Spleen (tissue), 7 donors: ENCODE results near the gene PRR7.

ENCODE experiments used
- POLR2A ChIP-seq, 3 donors: fragments of 450-650 bp; IDR thresholded peaks; one replicate each; pipeline ENCODE4 v1.5.1; 2017; ENCODE audit warnings: antibody characterized with exemption in 3 of 3, mild to moderate bottlenecking in 1 of 3
- POLR2AphosphoS5 ChIP-seq, 3 donors: sonication (generic); formaldehyde crosslinking; IDR thresholded peaks; one replicate each; pipeline ENCODE4 v1.5.1; 2017; ENCODE audit warnings: antibody characterized with exemption in 3 of 3
- TF ChIP-seq, protein P1 (sequence below), 11 experiments: fragments of 200-600 bp in 7 of 11; fragments of 450-650 bp in 4 of 11; sonication (generic) in 4 of 11; IDR thresholded peaks in 8 of 11; conservative IDR thresholded peaks in 3 of 11; 1 replicate in 7 of 11; 2 replicates in 4 of 11; pipeline versions ENCODE4 v1.4.0 to v1.8.0; 2016 to 2021; ENCODE audit warnings: antibody characterized with exemption in 11 of 11, inconsistent platforms in 4 of 11, mild to moderate bottlenecking in 1 of 11
- donor health status: DM: no; HTN: no; CAD: no; lungs with moderate emphysema.
- donor health status: DM: no; HTN: no; CAD: no.
- donor health status: DM: no; HTN: no; CAD: no.

DNA sequence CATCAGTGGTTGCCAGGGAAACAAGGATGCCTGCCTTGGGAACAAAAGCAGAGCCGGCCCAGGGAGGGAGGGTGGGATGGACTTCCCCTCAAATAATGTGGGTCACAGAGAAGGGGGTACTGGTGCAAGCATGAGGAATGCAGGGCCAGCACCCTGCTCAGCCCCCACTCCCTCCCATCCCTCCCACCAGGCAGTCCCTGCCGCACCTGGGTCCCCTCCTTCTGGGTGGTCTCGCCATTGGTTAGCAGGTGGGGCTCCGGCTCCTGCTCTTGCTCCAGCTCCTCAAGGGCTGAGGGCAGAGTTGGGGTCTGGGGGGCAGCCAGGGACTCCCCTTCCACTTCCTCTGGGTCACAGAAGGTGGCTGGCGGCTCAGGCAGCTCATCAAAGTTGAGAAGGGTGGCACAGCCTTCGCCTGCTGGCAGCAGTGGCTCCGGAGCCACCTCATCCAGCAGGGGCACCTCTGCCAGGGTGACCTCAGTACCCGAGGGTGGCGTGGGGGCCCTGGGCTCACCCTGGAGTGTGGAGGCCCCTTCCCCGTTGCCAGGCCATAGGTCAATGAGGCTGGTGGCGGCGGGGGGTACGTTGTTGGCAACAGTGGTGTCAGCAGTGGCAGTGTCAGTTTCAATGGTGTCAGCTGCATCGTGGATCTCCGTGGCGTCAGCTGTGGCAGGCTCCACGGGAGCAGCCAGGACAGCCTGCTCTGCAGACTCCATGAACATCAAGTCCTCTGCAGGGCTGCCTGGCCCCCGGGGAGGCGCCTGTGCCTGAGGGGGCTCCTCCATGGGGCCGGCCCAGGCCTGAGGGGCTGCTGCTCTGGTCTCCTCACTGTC, 11.5 kb downstream of the PRR7 start:
- TF ChIP-seq, protein P1, sequence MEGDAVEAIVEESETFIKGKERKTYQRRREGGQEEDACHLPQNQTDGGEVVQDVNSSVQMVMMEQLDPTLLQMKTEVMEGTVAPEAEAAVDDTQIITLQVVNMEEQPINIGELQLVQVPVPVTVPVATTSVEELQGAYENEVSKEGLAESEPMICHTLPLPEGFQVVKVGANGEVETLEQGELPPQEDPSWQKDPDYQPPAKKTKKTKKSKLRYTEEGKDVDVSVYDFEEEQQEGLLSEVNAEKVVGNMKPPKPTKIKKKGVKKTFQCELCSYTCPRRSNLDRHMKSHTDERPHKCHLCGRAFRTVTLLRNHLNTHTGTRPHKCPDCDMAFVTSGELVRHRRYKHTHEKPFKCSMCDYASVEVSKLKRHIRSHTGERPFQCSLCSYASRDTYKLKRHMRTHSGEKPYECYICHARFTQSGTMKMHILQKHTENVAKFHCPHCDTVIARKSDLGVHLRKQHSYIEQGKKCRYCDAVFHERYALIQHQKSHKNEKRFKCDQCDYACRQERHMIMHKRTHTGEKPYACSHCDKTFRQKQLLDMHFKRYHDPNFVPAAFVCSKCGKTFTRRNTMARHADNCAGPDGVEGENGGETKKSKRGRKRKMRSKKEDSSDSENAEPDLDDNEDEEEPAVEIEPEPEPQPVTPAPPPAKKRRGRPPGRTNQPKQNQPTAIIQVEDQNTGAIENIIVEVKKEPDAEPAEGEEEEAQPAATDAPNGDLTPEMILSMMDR (IDR thresholded peaks at IDR 0.05 in 8 of 11, conservative IDR thresholded peaks at IDR 0.05 in 3 of 11) = peak in 2 of 11 experiments; percentile 0 to 5
- TF ChIP-seq POLR2AphosphoS5 (IDR thresholded peaks at IDR 0.05) (no peak), POLR2A (IDR thresholded peaks at IDR 0.05) (no peak)
